ENCODE results near the gene FASTKD3.

DNA sequence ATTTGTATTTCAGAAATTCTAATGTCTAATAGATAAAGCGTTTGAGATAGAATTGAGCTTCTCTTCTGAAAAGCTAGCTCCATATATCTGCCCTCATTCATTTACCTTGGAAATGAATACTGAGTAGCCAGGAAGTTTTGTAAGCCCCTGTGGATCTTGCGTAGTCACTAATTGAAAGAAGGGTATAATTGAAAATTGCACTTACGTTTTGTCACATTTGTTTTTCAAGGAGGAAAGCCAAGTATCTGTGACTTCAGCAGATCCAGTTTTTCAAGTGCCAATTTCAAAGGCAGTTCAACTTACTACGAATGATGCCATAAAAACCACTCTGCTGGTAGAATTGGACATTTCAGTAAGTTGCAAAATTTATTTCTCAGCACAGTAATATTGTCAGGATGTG, 14.1 kb upstream of the FASTKD3 start:
- TF ChIP-seq EZH2phosphoT487 (IDR thresholded peaks at IDR 0.05; ENCODE audit: borderline replicate concordance) (no peak), RAD21 (IDR thresholded peaks at IDR 0.05; ENCODE audit: low read depth) (no peak), SP1 (IDR thresholded peaks at IDR 0.05; ENCODE audit: low read depth) (no peak)
